ENCODE measurements around the gene SLCO1B1. TPM values are rescaled to one million over a fixed set of nuclear protein-coding genes. Genes with fewer than 3 reads are reported as not detected.

The SLCO1B1 gene
- total RNA-seq, 2 experiments from 2014 or later: not detected

- H3K36me3 Mint-ChIP-seq (ENCODE audit: low read depth): no peaks in the 10 kb centered on the region
- Histone ChIP-seq H3K4me1 (ENCODE audit: insufficient read depth, low read length) (no peaks in the 10 kb centered on the region), H3K27ac (ENCODE audit: low read depth in 1 of 2, low read length in 2 of 2) (no peak overlapping the region), H3K27me3 (ENCODE audit: control insufficient read depth in 1 of 2, insufficient read depth in 2 of 2, low read length in 2 of 2) (peaks cover 0 to 1% of the 10 kb centered on the region in 2 experiments), H3K36me3 (ENCODE audit: insufficient read depth, low read length) (no peaks in the 10 kb centered on the region), H3K4me3 (ENCODE audit: low read length) (no peak overlapping the region), H3K9me3 (ENCODE audit: control insufficient read depth in 1 of 2, insufficient read depth in 1 of 2, low read length in 2 of 2) (no peaks in the 10 kb centered on the region)
- H3K4me1 Mint-ChIP-seq (ENCODE audit: low read depth): no peaks in the 10 kb centered on the region
- H3K27me3 Mint-ChIP-seq: peaks cover 9% of the 10 kb centered on the region
- no peak for ATAC-seq (ENCODE audit: poor library complexity)
- ChIA-PET POLR2A (no interaction called here), CTCF (no interaction called here)
- no peak overlapping the region for H3K4me3 Mint-ChIP-seq
- peaks cover 9% of the 10 kb centered on the region for H3K9me3 Mint-ChIP-seq
- H3K27ac Mint-ChIP-seq: no peak overlapping the region
- TF ChIP-seq CTCF (IDR thresholded peaks at IDR 0.05): no peak
- DNase-seq: no peak
- intact Hi-C loops (cut with DNase I, micrococcal nuclease): no loop called here
These were observed 133.2 kb downstream of the SLCO1B1 start for GRCh38 chr12:21264232-21264631.

- ChIA-PET POLR2A (no interaction called here), CTCF (no interaction called here)
- ATAC-seq (ENCODE audit: poor library complexity) (no peak), DNase-seq (no peak)
- no peaks in the 10 kb centered on the region for H3K36me3 ChIP-seq (ENCODE audit: insufficient read depth, low read length)
- no peak overlapping the region for H3K4me3 ChIP-seq (ENCODE audit: low read length)
- H3K27ac Mint-ChIP-seq: no peak overlapping the region
- H3K27me3 Mint-ChIP-seq: peaks cover 9% of the 10 kb centered on the region
- H3K4me3 Mint-ChIP-seq: no peak overlapping the region
- intact Hi-C loops (cut with DNase I, micrococcal nuclease): no loop called here
- TF ChIP-seq CTCF (IDR thresholded peaks at IDR 0.05): no peak
- no peaks in the 10 kb centered on the region for H3K4me1 ChIP-seq (ENCODE audit: insufficient read depth, low read length)
- H3K36me3 Mint-ChIP-seq (ENCODE audit: low read depth): no peaks in the 10 kb centered on the region
- H3K27ac ChIP-seq (ENCODE audit: low read depth in 1 of 2, low read length in 2 of 2): no peak overlapping the region
- H3K9me3 Mint-ChIP-seq: peaks cover 9% of the 10 kb centered on the region
- no peaks in the 10 kb centered on the region for H3K4me1 Mint-ChIP-seq (ENCODE audit: low read depth)
- peaks cover 0 to 5% of the 10 kb centered on the region in 2 experiments for H3K27me3 ChIP-seq (ENCODE audit: control insufficient read depth in 1 of 2, insufficient read depth in 2 of 2, low read length in 2 of 2)
- H3K9me3 ChIP-seq (ENCODE audit: control insufficient read depth in 1 of 2, insufficient read depth in 1 of 2, low read length in 2 of 2): no peaks in the 10 kb centered on the region
These were observed 134.9 kb downstream of the SLCO1B1 start for GRCh38 chr12:21265932-21266331.

GRCh38 chr12:21276826-21277225, 145.8 kb downstream of the SLCO1B1 start:
- DNase-seq (no peak), ATAC-seq (ENCODE audit: poor library complexity) (no peak)
- no peaks in the 10 kb centered on the region for H3K9me3 ChIP-seq (ENCODE audit: control insufficient read depth in 1 of 2, insufficient read depth in 1 of 2, low read length in 2 of 2)
- Mint-ChIP-seq H3K27ac (no peak overlapping the region), H3K4me1 (ENCODE audit: low read depth) (no peaks in the 10 kb centered on the region), H3K9me3 (no peaks in the 10 kb centered on the region), H3K36me3 (ENCODE audit: low read depth) (no peaks in the 10 kb centered on the region), H3K27me3 (peaks cover 52% of the 10 kb centered on the region), H3K4me3 (no peak overlapping the region)
- H3K27ac ChIP-seq (ENCODE audit: low read depth in 1 of 2, low read length in 2 of 2): no peak overlapping the region
- ChIA-PET POLR2A (no interaction called here), CTCF (no interaction called here)
- intact Hi-C loops (cut with DNase I, micrococcal nuclease): no loop called here
- peaks cover 5 to 9% of the 10 kb centered on the region in 2 experiments for H3K27me3 ChIP-seq (ENCODE audit: control insufficient read depth in 1 of 2, insufficient read depth in 2 of 2, low read length in 2 of 2)
- TF ChIP-seq CTCF (IDR thresholded peaks at IDR 0.05): no peak
- no peaks in the 10 kb centered on the region for H3K36me3 ChIP-seq (ENCODE audit: insufficient read depth, low read length)
- no peaks in the 10 kb centered on the region for H3K4me1 ChIP-seq (ENCODE audit: insufficient read depth, low read length)
- H3K4me3 ChIP-seq (ENCODE audit: low read length): no peak overlapping the region

Other genes starting within 250 kb of the SLCO1B1 start
- not detected for gene SLCO1A2, start 203.7 kb downstream of the SLCO1B1 start, total RNA-seq
- not detected for gene IAPP, start 241.7 kb downstream of the SLCO1B1 start, total RNA-seq

All from CD4-positive, alpha-beta T cell (primary cell).